Uterus (tissue), 4 donors: ENCODE measurements around the gene USP21. TPM values are rescaled to one million over a fixed set of nuclear protein-coding genes. Genes with fewer than 3 reads are reported as not detected.

Experiments
- DNase-seq, 2 donors: peaks; one replicate each; pipeline ENCODE4 v3.0.0-alpha.2; 2019 to 2020
- H3K27ac ChIP-seq, 2 donors: fragments of 200-600 bp; sonication (generic); 1 replicate in 1 of 2; 2 replicates in 1 of 2; pipeline ENCODE4 v1.5.1; 2016 to 2018
- H3K27me3 ChIP-seq, 2 donors: fragments of 200-600 bp; sonication (generic); one replicate each; pipeline ENCODE4 v1.5.1; 2018 to 2019; ENCODE audit warnings: control low read depth in 1 of 2
- H3K36me3 ChIP-seq, 2 donors: fragments of 200-600 bp; sonication (generic); one replicate each; pipeline ENCODE4 v1.5.1; 2019; ENCODE audit warnings: control low read depth in 1 of 2
- H3K4me1 ChIP-seq, 2 donors: fragments of 200-600 bp; sonication (generic); one replicate each; pipeline ENCODE4 v1.5.1; 2018 to 2019; ENCODE audit warnings: control low read depth in 1 of 2
- H3K4me3 ChIP-seq, 2 donors: fragments of 200-600 bp; sonication (generic); 1 replicate in 1 of 2; 2 replicates in 1 of 2; pipeline ENCODE4 v1.5.1; 2018 to 2019; ENCODE audit warnings: mild to moderate bottlenecking in 1 of 2
- H3K9me3 ChIP-seq, 2 donors: fragments of 200-600 bp; sonication (generic); one replicate each; pipeline ENCODE4 v1.5.1; 2019; ENCODE audit warnings: control low read depth in 1 of 2
- POLR2A ChIP-seq, 2 donors: fragments of 450-650 bp; IDR thresholded peaks; one replicate each; pipeline ENCODE4 v1.6.1; 2016; ENCODE audit warnings: antibody characterized with exemption in 2 of 2, mild to moderate bottlenecking in 1 of 2, moderate library complexity in 1 of 2
- intact Hi-C: fragments of 100-400 bp; cut with DNase I; formaldehyde crosslinking; loops from one replicate; pipeline ENCODE4 v1.15.1; 2023; ENCODE audit warnings: low total_unique reads
- total RNA-seq, 4 donors: library from RNA; depleted of rRNA in 3 of 4; stranded (reverse); fragments of >200 nt in 3 of 4; gene quantifications; one replicate each; pipeline versions ENCODE4 v1.1.0 to v1.2.4, GENCODE V29; 2014 to 2023
- TF ChIP-seq, protein P1 (sequence below), 4 experiments: fragments of 200-600 bp in 2 of 4; fragments of 450-650 bp in 2 of 4; sonication (generic) in 2 of 4; IDR thresholded peaks; one replicate each; pipeline ENCODE4 v1.5.1; 2016 to 2019; ENCODE audit warnings: antibody characterized with exemption in 4 of 4, mild to moderate bottlenecking in 2 of 4, moderate library complexity in 1 of 4
- donor health status: DM: yes; HTN: yes; CAD: no.

USP21 gene
- total RNA-seq, 4 donors from 2014 or later: 4.1 to 38.1 (median 29.9) TPM

DNA sequence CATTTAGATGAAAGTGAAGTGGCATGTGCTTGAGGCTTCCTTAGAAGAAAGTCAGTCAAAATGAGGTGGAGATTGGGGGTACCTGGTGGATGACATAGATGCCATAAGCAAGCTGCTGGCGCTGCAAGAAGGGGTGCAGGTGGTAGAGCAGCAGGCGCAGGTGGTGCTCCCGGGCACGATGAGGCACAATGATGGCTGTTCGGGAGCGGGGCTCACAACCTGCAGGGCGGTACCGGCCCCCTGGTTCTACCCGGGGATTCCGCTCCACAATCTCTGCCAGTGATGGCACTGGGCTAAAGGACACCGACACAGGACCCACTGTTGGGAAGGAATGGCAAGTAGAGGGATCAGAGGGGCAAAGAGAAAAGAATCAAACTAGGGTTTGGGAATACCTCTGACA lies 15.6 kb downstream of the USP21 start:
- Histone ChIP-seq H3K36me3 (no peaks in the 10 kb centered on the region), H3K4me3 (no peak overlapping the region), H3K9me3 (no peaks in the 10 kb centered on the region), H3K27me3 (no peaks in the 10 kb centered on the region), H3K27ac (no peak overlapping the region), H3K4me1 (peaks cover 0 to 17% of the 10 kb centered on the region in 2 donors)
- no peak for DNase-seq
- intact Hi-C loops: no loop called here
- TF ChIP-seq, protein P1, sequence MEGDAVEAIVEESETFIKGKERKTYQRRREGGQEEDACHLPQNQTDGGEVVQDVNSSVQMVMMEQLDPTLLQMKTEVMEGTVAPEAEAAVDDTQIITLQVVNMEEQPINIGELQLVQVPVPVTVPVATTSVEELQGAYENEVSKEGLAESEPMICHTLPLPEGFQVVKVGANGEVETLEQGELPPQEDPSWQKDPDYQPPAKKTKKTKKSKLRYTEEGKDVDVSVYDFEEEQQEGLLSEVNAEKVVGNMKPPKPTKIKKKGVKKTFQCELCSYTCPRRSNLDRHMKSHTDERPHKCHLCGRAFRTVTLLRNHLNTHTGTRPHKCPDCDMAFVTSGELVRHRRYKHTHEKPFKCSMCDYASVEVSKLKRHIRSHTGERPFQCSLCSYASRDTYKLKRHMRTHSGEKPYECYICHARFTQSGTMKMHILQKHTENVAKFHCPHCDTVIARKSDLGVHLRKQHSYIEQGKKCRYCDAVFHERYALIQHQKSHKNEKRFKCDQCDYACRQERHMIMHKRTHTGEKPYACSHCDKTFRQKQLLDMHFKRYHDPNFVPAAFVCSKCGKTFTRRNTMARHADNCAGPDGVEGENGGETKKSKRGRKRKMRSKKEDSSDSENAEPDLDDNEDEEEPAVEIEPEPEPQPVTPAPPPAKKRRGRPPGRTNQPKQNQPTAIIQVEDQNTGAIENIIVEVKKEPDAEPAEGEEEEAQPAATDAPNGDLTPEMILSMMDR (IDR thresholded peaks at IDR 0.05): no peak
- TF ChIP-seq POLR2A (IDR thresholded peaks at IDR 0.05): no peak

DNA sequence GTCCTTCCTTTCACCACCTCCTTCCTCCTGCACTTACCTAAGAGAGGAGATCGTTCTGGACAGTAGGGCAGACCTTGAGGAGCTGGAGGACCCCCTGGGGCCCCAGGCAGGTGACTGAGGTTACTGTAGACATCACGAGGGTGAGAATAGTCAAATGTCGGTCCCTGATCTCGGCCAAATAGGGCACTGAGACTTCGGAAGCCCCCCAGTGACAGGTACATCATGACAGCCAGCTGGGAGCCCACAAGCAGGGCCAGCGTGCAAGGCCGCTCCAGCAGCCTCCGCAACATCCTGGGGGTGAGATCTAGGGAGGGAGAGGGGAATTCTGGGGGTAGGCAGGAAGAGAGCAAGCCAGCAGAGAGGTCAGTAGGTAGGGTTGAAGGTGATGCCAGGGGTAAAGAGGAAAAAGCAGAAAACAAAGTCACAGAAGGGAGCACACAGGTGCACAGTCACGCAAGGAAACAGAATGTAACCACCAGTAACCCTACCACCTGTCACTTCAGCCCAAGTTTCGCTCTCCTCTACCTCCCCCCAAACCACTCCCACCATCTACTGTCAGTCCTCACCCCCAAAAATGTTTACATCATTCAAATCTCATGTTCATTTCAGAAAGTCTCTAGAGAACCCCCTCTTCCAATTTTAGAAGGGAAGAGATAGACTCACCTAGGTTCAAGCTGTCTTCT lies 16.6 kb downstream of the USP21 start:
- H3K27ac ChIP-seq: peak overlapping the region; percentile 89 to 92

DNA sequence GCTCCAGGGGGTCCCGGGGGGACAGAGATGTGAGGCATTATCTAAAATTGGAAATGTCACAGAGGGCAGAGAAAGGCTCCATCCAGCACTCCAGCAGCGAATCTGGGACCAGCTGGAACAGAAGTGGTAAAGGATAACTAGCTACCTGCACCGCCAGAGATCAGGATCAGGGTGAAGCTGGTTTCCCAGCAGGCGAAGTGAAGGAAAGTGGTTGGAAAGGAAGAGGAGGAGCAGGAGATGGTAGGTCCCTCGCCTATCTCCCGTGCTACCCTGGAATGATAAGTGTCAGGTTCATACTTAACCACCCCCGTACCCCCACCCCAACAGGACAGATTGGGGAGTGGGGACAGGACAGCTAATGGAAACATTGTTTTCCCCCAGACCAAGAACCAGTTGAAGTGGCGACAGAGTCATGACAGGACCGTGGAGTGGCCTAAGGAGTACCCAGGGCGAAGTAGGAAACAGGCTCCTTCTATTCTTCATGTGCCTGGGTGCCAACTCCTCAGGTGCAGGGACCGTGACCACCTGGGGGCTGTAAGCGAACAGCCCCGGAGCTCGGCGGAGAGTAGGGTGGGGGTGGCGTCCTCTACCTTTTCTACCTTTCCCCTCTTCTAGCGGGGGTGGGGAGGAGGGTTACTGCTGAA lies 17.3 kb downstream of the USP21 start:
- intact Hi-C loops: no loop called here
- Histone ChIP-seq H3K27ac (peak overlapping the region; percentile 89 to 92), H3K9me3 (no peaks in the 10 kb centered on the region), H3K4me3 (peak overlapping the region; percentile 64 to 89), H3K4me1 (peaks cover 0 to 17% of the 10 kb centered on the region in 2 donors), H3K27me3 (no peaks in the 10 kb centered on the region), H3K36me3 (no peaks in the 10 kb centered on the region)
- TF ChIP-seq POLR2A (IDR thresholded peaks at IDR 0.05): no peak
- TF ChIP-seq, protein P1 (IDR thresholded peaks at IDR 0.05): no peak
- DNase-seq: no peak

More for the DNA sequence above, 16.6 kb downstream of the USP21 start:
- Histone ChIP-seq H3K4me1 (peaks cover 0 to 17% of the 10 kb centered on the region in 2 donors), H3K36me3 (no peaks in the 10 kb centered on the region), H3K27me3 (no peaks in the 10 kb centered on the region), H3K9me3 (no peaks in the 10 kb centered on the region), H3K4me3 (peak overlapping the region in 1 of 2 donors; percentile 64)
- no peak for DNase-seq
- no peak for TF ChIP-seq POLR2A (IDR thresholded peaks at IDR 0.05)
- TF ChIP-seq, protein P1 (IDR thresholded peaks at IDR 0.05): no peak
- intact Hi-C loops: no loop called here

DNA sequence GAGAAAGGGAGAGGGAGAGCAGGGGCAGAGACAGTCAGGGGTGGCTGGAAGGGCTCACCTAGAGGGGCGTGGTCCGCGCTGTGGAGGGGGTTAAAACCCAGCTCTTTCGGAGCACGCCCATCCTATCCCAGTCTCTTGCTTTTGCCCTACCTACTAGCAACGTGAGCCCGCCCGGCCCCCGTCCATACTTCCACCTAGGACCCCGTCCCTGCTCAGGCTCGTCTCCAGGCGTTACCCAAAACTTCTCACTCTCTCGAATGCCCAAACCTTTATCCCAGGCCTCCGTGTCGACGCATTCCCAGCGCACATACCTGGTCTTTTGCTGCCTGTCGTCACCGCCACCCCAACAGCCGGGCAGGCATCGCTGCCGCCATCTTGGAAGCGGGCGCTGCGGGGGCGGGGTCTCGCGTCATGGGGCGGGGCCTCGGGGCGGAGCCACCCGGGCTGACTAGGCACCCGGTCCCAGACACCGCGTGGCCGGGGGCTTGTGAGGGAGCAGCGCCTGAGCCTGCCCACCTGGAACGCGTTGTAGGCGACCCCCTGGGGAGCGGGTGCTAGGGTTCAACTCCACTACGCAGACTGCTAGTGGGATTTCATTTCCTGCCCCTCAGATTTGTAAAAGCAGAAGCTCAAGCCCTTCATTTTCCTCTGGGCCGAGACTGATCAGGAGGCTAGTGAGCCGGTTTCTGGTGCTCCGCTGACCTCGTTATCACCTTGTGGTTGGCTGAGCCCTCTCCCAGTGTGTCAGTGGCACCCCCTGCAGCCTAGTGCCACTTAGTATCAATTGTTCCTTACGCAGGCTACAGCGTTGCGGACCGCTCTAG lies 18.0 kb downstream of the USP21 start, which contains the start of gene B4GALT3:
B4GALT3 (minus strand) TSS at position 396 of the 824 bp plus-strand sequence. CDS start 1,447 bp downstream, outside the sequence.
- H3K27me3 ChIP-seq: no peaks in the 10 kb centered on the region
- peaks cover 0 to 17% of the 10 kb centered on the region in 2 donors for H3K4me1 ChIP-seq
- no peaks in the 10 kb centered on the region for H3K9me3 ChIP-seq
- H3K27ac ChIP-seq: peak within 1 kb of the TSS; percentile 89 to 92
- H3K36me3 ChIP-seq: no peaks in the 10 kb centered on the region
- peak; percentile 51 to 73 for TF ChIP-seq POLR2A (IDR thresholded peaks at IDR 0.05)
- TF ChIP-seq, protein P1 (IDR thresholded peaks at IDR 0.05): peak in 1 of 4 experiments; percentile 2
- intact Hi-C loops: no loop called here
- peak within 1 kb of the TSS; percentile 64 to 89 for H3K4me3 ChIP-seq
- DNase-seq: peak; percentile 88 to 93
